ENCODE data around the gene FGF3.
"Not testable (repeated sequence)": the region's sequence is repeated elsewhere in the genome, so short reads cannot be mapped to it uniquely, and the experiment has no call there.

Gene FGF3

GRCh38 chr11:69764918-69765317, 54.3 kb downstream of the FGF3 start:
- DNase-seq: not testable (repeated sequence)

GRCh38 chr11:69760319-69760718, 58.9 kb downstream of the FGF3 start:
- no peak for DNase-seq

All from activated CD8-positive, alpha-beta memory T cell treated with anti-CD3 and anti-CD28 coated beads for 24 hours (primary cell).